ENCODE data around the gene CTNNA1.
"Not testable (repeated sequence)": the region's sequence is repeated elsewhere in the genome, so short reads cannot be mapped to it uniquely, and the experiment has no call there.

The CTNNA1 gene

DNA sequence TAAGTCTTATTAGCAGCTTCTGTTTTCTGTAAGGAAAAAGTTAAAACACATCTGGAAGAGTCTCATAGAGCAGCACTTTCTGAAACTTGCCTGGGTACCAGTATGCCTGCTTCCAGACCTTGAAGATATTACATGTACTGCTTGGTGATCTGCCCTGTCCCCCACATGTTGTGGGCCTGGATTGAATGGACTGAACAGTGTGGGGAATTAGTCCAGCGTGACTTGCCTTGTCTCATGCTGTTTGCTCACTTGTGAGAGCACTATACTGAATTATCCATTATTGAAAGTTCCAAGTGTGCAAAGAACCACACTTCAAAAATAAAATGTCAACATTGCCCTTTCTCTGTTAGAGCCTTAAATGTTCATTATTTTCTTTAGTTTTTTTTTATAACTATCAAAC, 8.9 kb downstream of the CTNNA1 start:
- no peak for DNase-seq

DNA sequence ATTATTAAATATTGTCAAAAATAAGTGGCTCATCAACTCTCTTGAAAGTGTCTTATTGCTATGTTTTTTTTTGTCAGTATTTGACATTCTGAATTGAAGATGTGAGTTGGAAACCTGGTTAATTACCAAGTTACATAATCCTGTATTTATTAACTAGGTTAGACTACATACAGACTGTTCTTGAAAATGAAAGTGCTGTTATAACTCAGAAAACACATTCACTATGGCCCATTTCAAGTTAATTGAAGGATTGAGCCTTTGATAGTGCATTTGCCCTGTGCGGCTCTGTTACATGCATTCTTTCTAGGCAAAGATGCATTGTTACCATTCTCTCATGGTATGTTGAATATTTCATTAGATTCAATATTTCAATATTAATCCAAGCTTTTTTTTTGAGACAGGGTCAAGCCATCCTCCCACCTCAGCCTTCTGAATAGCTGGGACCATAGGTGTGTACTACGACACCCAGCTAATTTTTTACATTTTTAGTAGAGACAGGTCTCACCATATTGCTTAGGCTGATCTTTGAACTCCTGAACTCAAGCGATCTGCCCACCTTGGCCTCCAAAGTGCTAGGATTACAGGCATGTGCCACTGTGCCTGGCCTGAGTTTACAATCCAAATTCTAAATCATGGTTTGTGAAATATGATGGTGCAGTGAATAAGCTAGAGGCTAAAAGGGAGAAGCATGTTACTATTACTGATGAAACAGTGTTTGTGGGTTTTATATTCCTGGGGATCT, 10.0 kb downstream of the CTNNA1 start:
- DNase-seq: no peak

DNA sequence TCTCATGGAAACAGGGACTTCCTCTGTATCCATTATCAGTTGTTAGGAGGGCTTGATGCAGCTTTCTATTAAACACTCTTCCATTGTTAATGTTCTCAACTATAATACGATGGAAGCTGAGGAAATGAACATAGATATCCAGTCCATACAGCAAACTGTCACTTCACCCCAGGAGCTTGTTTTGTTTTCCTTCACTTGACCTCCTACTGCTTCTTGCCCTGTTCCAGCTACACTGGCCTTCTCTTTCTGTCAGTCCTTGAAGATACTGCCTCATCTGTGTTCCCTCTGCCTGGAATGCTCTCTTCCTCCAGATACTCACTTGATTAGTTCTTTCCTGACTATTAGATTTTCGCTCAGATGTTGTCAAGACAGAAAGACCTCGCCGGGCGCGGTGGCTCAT, 17.1 kb downstream of the CTNNA1 start:
- DNase-seq: no peak

DNA sequence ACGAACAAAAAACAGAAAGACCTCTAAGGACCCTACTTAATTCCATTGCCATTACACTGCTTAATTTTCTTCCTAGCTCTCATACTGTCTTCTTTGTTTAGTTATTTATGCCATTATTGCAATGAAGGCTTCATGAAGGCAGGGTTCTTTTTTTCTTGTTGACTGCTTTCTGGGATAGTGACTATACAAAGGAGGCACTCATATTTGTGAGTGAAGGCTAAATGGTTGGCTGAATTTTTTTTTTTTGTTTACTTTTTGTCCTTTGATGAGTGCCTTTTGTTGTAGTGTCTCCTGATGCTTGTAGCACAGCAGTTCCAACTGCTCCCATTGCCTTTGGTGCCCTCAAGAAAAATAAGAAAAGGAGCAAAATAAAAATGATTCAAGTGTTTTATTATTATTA, 17.8 kb downstream of the CTNNA1 start:
- DNase-seq: no peak

DNA sequence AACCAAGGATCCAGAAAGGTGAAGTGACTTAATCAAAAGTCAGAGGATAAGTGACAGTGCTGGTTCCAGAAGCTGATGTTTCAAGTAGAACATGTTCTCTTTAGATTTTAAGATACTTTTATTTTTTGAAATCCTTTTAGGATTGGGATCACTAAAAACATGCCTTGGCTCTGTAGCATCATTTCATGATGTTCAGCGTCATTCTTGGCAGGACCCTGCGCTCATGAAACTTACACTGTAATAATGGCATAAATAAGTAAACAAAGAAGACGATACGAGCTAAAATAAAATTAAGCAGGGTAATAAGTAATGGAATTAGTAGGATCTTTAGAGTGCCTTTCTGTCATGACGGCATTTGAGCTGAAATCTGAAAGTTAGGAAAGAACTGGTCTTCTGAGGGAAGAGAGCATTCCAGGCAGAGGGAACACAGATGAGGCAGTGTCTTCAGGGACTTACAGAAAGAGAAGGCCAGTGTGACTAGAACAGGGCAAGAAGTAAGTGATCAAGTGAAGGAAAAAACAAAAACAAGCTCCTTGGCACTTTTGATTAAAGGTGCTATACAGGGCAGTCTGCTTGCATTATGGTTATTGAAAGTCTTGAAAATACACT, 19.9 kb downstream of the CTNNA1 start:
- DNase-seq: no peak

DNA sequence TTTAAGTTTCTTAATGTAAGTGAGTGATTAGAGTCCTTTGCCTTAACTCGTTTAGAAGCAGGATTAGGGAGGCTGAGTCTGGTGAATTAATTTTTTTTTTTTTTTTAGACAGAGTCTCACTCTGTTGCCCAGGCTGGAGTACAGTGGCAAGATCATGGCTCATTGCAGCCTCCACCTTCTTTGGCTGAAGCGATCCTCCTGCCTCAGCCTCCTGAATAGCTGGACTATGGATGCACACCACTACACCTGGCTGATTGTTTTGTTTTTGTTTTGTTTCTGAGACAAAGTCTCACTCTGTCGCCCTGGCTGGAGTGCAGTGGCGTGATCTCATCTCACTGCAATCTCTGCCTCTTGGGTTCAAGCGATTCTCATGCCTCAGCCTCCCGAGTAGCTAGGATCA, 20.4 kb downstream of the CTNNA1 start:
- DNase-seq: not testable (repeated sequence)

DNA sequence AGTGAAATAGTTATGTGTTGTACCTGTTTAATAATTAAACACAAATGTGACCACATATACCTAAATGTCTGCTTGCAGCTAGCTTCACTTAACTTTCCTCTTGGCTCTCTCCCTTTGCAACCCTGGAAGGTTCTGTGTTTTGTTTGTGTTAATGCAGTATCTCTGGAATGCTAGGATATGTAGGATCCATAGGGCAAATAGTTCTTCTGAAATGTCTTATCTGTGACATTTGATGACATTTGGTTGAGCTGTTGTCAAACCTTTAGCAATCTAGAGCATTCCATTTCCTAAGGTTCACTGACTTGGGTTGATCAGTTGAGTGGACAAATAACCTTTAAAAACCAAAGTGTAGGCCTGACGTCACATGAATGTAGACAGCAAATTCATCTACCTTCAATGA, 21.8 kb downstream of the CTNNA1 start:
- no peak for DNase-seq

DNA sequence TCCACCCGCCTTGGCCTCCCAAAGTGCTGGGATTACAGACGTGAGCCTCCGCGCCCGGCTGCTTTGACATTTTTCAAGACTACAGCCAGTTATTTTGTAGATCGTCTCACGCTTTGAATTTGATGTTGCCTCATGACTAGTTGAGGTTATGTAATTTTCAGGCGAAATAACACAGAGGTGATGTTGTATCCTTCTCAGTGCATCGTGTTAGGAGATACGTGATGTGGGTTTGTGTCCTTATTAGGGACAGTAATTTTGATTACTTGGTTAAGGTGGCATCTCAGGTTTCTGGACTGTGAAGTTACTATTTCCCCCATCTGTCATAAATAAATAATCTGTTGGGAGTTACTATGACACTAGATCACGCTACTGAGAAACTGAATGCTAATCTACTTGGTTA, 25.0 kb downstream of the CTNNA1 start:
- no peak for DNase-seq

DNA sequence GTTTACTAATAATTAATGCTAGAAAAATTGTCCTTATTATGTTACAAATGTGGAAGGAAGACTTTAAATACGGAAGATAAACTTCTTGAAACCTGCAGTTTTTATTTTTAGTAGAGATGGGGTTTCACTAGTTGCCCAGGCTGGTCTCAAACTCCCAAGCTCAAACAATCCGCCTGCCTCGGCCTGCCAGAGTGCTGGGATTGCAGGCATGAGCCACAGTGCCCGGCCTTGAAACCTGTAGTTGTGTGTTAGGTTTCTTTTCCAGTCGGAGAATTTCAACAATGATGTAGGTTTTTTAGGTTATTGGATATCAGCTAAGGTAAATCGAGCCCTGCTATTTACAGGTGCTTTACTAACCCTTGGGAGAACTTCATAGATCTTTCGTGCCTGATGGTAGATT, 30.8 kb downstream of the CTNNA1 start:
- DNase-seq: no peak

DNA sequence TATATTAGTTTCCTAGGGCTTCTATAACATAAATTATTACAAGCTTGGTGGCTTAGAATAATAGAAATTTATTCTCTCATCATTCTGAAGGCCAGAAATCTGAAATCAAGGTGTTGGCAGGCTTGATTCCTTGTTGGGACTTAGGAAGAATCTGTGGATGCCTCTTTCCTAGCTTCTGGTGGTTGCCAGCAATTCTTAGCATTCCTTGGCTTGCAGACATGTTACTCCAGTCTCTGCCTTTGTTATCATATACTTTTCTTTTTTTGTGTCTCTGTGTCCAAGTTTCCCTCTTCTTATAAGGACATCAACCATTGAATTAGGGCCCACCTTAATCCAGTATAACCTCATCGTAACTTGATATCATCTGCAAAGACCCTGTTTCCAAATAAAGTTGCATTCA, 31.4 kb downstream of the CTNNA1 start:
- no peak for DNase-seq

DNA sequence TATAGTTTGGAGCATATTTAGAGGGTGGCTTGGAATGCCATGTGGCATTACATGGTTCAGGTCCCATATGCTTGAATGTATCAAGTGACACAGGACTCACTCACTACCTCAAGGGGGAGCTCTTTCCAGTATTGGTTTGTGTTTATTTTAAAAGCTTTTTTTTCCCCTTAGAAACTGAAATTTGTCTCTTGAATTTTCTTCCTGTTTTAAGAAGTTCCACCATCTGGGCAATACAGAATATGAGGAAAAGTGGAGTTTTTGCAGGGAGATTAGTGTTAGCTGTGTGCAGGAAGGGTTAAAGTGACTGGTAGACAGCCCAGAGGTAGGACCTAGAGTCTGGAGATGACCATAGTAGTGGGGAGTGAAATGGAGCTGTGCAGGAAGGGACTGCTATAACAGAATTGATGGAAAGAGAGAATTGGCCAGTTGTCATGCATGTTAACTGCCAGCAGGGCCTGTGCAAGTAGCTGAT, 36.6 kb downstream of the CTNNA1 start:
- peak; percentile 60 for DNase-seq

DNA sequence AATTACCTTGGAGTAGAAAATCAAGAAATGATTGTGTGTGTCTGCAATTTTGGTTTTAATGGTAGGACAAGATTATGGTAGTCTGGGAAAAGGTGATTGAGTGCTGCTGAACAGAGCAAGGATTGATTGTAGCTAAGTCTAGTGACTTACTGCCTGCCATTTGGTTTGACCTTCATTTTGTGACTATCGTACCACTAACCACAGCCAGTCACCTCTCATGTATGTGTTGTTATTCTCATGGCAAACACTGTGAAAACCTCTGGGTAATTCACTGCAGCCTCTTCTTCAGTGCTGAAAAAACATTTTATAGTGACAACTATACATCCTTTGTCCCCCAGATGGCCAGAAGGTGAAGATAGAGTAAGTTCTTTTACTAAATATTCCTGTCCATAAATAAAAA, 37.5 kb downstream of the CTNNA1 start:
- no peak for DNase-seq

DNA sequence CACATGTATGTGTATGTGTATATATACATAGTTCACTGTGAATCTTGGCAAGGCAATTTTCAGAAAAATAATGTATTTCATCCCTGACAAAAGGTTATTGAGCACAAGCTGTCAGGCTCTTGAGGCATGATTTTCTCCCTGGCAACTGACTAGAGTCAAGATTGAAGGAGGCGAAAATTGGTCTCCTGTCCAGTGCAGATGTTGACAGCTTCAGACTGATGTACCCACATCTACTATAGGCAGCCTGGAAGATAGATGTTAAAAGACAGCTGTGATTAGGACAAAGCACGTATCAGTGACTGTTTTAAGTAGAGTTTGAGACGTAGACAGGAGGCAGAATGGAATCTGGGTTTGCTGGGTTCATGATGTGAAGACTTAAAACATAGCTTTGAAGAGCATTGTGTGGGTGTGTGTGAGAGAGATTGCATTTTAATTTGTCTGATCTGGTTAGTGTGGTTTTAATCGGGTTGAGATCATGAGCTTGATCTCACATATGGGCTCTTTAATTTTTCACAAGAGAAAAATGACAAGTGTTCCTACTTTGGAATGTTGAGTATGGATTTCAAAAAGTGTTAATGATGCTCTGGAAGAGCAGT, 39.1 kb downstream of the CTNNA1 start:
- DNase-seq: no peak

DNA sequence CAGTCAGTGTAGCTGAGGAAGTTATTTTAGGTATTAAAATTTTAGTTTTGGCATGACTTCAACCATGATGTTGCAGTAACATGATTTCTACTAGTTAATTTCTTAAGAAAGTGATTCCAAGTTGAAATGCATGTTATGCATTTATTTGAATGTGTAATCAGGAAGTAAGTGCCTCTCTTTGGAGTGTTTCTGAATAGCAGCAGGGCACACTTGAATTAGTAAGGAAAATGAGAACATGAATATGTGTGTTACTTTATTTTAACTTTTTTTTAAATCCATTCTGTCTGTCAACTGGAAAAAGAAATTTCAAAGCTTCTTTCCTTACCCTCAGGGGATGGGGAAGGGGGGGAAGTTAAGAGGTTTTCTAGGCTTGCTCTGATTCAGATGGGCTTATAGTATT, 40.4 kb downstream of the CTNNA1 start:
- no peak for DNase-seq

DNA sequence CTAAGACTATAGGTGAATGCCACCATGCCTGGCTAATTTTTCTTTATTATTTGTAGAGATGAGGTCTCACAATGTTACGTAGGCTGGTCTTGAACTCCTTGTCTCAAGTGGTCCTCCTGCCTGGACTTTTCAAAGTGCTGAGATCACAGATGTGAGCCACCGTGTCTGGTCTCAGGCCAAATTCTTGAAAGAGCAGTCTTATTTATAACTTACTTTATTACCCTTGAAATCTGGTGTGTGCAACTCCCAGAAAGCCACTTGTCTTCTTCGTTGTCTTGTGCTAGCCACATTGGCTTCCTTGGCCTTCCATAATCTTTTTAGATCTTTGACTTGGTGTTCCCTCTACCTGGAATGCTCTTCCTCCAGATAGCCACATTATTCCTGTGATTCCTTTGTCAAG, 50.1 kb downstream of the CTNNA1 start:
- DNase-seq: no peak

DNA sequence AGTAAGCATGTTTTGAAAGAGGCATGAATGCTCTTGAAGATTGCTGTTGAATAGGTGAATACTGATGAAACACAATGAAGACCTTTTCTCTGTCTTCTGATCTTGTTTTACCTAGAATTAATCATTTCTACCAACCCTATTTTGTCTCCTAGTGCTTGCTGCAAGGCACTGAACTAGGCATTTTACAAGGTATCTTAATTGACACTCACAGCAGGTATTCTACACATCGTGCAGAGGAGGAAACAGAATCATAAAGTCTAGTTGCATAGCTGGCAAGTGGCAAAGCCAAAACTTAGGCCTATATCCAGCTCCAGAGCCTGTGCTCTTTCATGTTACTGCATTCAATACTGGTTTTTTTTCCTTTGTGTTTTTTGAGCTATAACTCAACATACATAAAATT, 50.7 kb downstream of the CTNNA1 start:
- no peak for DNase-seq

DNA sequence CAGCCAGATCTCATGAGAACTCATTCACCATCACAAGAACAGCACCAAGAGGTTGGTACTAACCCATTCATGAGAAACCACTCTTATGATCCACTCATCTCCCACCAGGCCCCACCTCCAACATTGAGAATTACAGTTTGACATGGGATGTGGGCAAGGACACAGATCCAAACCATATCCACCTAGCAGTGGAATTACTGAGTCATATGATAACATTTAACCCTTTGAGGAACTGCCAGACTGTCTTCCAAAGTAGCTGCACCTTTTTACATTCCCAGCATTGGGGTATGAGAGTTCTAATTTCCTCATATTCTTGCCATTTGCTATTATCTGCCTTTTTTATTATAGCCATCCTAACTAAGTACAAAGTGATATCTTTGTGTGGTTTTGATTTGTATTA, 51.9 kb downstream of the CTNNA1 start:
- no peak for DNase-seq

DNA sequence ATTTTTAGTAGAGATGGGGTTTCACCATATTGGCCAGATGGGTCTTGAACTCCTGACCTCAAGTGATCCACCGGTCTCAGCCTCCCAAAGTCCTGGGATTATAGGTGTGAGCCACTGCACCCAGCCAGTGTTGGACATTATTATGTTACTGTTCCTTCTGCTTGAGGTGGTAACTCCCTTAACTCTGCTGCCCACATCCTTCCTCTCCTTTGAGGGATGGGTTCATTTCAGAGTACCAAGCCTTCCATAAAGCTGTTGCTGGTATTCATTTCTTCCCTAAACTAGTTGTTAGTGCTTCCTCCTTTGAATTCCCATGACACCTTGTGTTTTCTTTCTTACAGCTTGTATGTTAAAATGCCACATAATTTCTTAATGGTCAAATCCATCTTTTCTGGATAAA, 54.0 kb downstream of the CTNNA1 start:
- no peak for DNase-seq

DNA sequence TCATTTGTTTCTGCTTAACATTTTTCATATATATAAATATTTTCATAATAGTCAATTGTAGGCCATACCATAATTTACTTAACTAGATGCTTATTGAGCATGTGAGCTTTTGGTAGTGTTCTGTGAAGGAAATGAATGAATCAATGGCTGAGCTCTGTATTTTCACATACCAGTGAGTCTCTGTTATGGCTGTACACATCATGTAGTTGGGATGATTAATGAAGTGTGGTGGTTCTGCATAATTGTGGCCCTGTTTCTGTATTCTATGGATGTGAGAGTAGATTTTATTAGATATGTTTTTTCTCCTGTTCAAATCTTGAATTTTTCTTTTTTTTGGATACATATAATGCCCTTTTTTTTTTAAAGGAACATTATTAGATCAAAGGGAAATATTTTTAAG, 56.2 kb downstream of the CTNNA1 start:
- DNase-seq: no peak

DNA sequence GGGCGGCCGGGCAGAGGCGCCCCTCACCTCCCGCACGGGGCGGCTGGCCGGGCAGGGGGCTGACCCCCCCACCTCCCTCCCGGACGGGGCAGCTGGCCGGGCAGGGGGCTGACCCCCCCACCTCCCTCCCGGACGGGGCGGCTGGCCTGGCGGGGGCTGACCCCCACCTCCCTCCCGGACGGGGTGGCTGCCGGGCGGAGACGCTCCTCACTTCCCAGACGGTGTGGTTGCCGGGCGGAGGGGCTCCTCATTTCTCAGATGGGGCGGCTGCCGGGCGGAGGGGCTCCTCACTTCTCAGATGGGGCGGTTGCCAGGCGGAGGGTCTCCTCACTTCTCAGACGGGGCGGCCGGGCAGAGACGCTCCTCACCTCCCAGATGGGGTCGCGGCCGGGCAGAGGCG, 57.6 kb downstream of the CTNNA1 start:
- not testable (repeated sequence) for DNase-seq

DNA sequence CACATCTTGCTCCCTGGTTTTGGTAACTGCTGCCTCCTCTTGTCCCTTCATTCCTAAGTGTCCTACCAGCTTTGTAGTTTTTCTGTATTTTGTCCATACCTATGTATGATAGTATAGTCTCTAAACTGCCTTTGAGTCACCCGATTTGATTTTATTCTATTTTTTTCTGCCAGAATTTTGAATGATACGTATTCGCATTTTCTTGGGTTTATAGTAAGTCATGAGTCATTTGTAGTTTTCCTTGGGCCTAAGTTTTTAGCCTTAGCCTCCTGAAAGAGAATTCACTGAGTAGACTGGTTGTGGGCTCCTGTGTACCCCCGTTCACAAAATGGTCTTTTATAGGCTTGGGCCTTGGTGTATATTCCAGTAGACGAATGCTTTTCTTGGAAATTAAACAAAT, 62.3 kb downstream of the CTNNA1 start:
- no peak for DNase-seq

DNA sequence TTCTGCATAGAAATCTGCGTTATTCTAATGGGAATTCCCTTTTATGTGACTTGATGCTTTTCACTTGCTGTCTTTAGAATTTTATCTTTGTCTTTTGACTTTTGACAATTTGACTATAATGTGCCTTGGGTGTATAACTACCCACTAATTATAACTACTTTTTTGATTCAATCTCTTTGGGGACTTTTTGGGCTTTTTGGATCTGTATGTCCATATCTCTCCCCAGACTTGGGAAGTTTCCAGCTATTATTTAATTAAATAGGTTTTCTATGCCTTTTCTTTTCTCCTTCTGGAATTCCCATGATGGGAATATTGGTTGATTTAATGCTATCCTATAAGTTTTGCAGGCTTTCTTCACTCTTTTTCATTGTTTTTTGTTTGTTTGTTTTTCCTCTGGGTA, 64.0 kb downstream of the CTNNA1 start:
- DNase-seq: no peak

DNA sequence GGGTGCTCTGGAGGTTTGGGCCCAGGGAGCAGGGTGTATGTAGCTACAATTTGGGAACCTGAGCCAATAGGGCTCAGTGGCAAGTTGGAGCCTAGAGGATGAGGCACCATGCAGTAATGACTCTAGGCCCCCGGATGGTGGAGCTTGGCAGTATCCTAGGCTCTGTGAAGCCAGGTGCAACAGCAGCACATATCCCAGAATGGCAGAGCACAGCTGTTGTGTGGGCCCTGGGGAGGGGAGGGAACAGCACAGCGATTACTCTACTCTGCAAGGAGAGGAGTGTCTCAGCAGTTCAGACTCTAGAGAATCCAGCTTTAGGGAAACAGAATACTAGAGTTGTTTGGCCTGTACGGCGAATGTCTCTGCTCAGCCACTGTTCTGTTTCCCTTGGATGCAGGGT, 65.9 kb downstream of the CTNNA1 start:
- peak; percentile 20 for DNase-seq

DNA sequence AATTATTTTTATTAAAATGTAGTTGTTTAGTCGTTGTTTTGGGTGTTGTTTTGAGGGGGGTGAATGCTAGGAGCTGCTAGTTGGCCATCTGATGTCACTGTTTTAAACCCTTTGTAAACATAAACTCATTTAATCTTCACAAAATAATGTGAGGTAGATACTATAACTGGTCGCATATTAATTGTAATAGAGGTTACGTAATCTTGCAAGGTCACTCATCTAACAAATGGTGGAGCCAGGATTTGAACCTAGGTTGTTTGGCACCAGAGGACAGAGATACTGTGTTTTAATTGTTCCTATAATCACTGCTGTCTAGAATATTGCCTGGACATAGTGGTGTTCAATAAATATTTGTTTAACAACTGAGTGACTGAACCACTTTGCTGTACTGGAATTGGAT, 67.5 kb downstream of the CTNNA1 start:
- DNase-seq: no peak

DNA sequence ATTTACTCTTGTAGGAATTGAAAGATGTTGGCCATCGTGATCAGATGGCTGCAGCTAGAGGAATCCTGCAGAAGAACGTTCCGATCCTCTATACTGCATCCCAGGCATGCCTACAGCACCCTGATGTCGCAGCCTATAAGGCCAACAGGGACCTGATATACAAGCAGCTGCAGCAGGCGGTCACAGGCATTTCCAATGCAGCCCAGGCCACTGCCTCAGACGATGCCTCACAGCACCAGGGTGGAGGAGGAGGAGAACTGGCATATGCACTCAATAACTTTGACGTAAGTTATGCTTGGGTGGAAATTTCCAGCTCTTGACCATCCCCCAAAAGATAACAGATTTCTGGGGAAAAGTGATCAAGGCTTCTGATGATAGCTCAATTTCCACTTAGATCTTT, 71.3 kb downstream of the CTNNA1 start:
- DNase-seq: no peak

All from DMS 273 treated with DMSO at 0.1 percent for 48 hours (cell line).